Midbrain (tissue), 1 donor: ENCODE data around the gene ANKAR.

Experiments
- DNase-seq: peaks from one replicate; lab custom pipeline; 2025; lab: John Stamatoyannopoulos, UW

ANKAR gene

DNA sequence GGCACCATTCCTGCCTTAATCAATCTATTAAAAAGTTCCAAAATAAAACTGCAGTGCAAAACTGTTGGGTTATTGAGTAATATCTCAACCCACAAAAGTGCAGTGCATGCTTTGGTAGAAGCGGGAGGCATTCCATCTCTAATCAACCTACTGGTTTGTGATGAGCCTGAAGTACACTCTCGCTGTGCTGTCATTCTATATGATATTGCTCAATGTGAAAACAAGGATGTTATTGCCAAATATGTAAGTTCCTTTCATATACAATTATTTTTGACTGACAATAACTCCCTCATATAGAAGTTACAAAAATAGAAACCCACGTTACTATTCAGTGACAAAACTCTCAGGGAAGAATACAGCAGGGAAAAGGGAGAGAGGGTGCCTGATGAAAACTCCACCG lies 45.1 kb downstream of the ANKAR start:
- DNase-seq, result no peak

DNA sequence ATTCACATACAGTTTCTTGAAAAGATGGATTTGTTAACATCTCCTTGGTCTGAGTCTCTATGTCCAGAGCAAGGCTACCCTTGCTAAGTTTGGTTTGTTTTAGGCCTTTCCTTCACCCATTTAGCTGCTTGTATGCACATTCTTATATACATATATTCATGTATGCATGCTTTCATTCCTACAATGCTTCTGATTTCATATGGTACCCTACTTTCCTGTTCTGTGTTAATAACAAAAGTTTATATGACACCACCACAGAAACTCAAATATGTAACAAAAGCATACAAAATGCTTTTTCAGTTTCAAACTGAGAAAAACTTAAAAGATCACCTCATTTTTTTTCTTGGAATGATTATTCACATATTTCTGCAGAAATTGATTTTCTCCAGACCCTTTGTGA lies 48.7 kb downstream of the ANKAR start:
- no peak for DNase-seq
